ENCODE data around the gene NRG3. TPM values are rescaled to one million over a fixed set of nuclear protein-coding genes. Genes with fewer than 3 reads are reported as not detected.
"Not testable (repeated sequence)": the region's sequence is repeated elsewhere in the genome, so short reads cannot be mapped to it uniquely, and the experiment has no call there.

The NRG3 gene
- total RNA-seq, 1 experiment from 2014 or later: 0.08 TPM

GRCh38 chr10:82056391-82056790 is 181.4 kb downstream of the NRG3 start:
- H3K27me3 ChIP-seq (ENCODE audit: control insufficient read depth, insufficient read depth, low read length): no peaks in the 10 kb centered on the region
- no peak for DNase-seq (ENCODE audit: low read depth, low spot score)
- ChIA-PET CTCF (no interaction called here), POLR2A (no interaction called here)
- TF ChIP-seq TCF7L2 (IDR thresholded peaks at IDR 0.05; ENCODE audit: low read depth, low read length): no peak
- TF ChIP-seq POLR2AphosphoS5 (IDR thresholded peaks at IDR 0.05; ENCODE audit: low read depth, low read length): no peak
- no peak for TF ChIP-seq SIN3A (IDR thresholded peaks at IDR 0.05; ENCODE audit: borderline replicate concordance, insufficient read depth, low read depth, low read length)
- TF ChIP-seq CTCF (IDR thresholded peaks at IDR 0.05): no peak
- no peak for TF ChIP-seq REST (IDR thresholded peaks at IDR 0.05; ENCODE audit: insufficient read depth in 1 of 2, low read depth in 2 of 2, low read length in 1 of 2)
- ATAC-seq: no peak
- intact Hi-C loops (cut with micrococcal nuclease; ENCODE audit: unreplicated experiment) (no loop called here), in situ Hi-C loops (cut with HindIII; ENCODE audit: low pct_unique_long_range_greater_than_20kb, low sequenced_read_pairs) (no loop called here)
- BruUV-seq (replicated peaks): no TSS peak
- no peak overlapping the region for H3K27ac ChIP-seq (ENCODE audit: low read length)
- no peaks in the 10 kb centered on the region for H3K36me3 ChIP-seq (ENCODE audit: control insufficient read depth, insufficient read depth, low read length)
- no peaks in the 10 kb centered on the region for H3K4me1 ChIP-seq (ENCODE audit: control insufficient read depth, insufficient read depth, low read length)
- H3K4me3 ChIP-seq (ENCODE audit: low read depth in 2 of 2, low read length in 2 of 2): no peak overlapping the region
- H3K9me3 ChIP-seq (ENCODE audit: control insufficient read depth, insufficient read depth, low read depth, low read length): no peaks in the 10 kb centered on the region

GRCh38 chr10:82067192-82067591 is 192.2 kb downstream of the NRG3 start:
- CTCF ChIA-PET; DNase-seq (ENCODE audit: low read depth, low spot score); H3K27me3 ChIP-seq (ENCODE audit: control insufficient read depth, insufficient read depth, low read length); H3K4me1 ChIP-seq (ENCODE audit: control insufficient read depth, insufficient read depth, low read length); in situ Hi-C loops (cut with HindIII; ENCODE audit: low pct_unique_long_range_greater_than_20kb, low sequenced_read_pairs); H3K36me3 ChIP-seq (ENCODE audit: control insufficient read depth, insufficient read depth, low read length); H3K27ac ChIP-seq (ENCODE audit: low read length); intact Hi-C loops (cut with micrococcal nuclease; ENCODE audit: unreplicated experiment); POLR2A ChIA-PET; BruUV-seq (replicated peaks); H3K9me3 ChIP-seq (ENCODE audit: control insufficient read depth, insufficient read depth, low read depth, low read length); ATAC-seq; H3K4me3 ChIP-seq (ENCODE audit: low read depth in 2 of 2, low read length in 2 of 2): not testable (repeated sequence)

GRCh38 chr10:82068501-82068900 is 193.5 kb downstream of the NRG3 start:
- DNase-seq (ENCODE audit: low read depth, low spot score) (no peak), ATAC-seq (no peak)
- H3K27me3 ChIP-seq (ENCODE audit: control insufficient read depth, insufficient read depth, low read length): no peaks in the 10 kb centered on the region
- no peak overlapping the region for H3K27ac ChIP-seq (ENCODE audit: low read length)
- CTCF ChIA-PET: no interaction called here
- H3K9me3 ChIP-seq (ENCODE audit: control insufficient read depth, insufficient read depth, low read depth, low read length): no peaks in the 10 kb centered on the region
- TF ChIP-seq CTCF (IDR thresholded peaks at IDR 0.05) (no peak), POLR2AphosphoS5 (IDR thresholded peaks at IDR 0.05; ENCODE audit: low read depth, low read length) (no peak), REST (IDR thresholded peaks at IDR 0.05; ENCODE audit: insufficient read depth in 1 of 2, low read depth in 2 of 2, low read length in 1 of 2) (no peak), SIN3A (IDR thresholded peaks at IDR 0.05; ENCODE audit: borderline replicate concordance, insufficient read depth, low read depth, low read length) (no peak), TCF7L2 (IDR thresholded peaks at IDR 0.05; ENCODE audit: low read depth, low read length) (no peak)
- in situ Hi-C loops (cut with HindIII; ENCODE audit: low pct_unique_long_range_greater_than_20kb, low sequenced_read_pairs) (no loop called here), intact Hi-C loops (cut with micrococcal nuclease; ENCODE audit: unreplicated experiment) (no loop called here)
- H3K4me1 ChIP-seq (ENCODE audit: control insufficient read depth, insufficient read depth, low read length): no peaks in the 10 kb centered on the region
- no peaks in the 10 kb centered on the region for H3K36me3 ChIP-seq (ENCODE audit: control insufficient read depth, insufficient read depth, low read length)
- POLR2A ChIA-PET: no interaction called here
- H3K4me3 ChIP-seq (ENCODE audit: low read depth in 2 of 2, low read length in 2 of 2): no peak overlapping the region
- BruUV-seq (replicated peaks): no TSS peak

Measured in Panc1 (cell line).